ENCODE results near the gene KMT2B. TPM values are rescaled to one million over a fixed set of nuclear protein-coding genes. Genes with fewer than 3 reads are reported as not detected.

KMT2B gene
- total and polyA plus RNA-seq, 9 of the 15 experiments (the other 6 are each of a cell fraction or from before 2014, with no cell fraction given) = 0.63 to 43.9 (median 8.1) TPM

- TF ChIP-seq BRF1 (IDR thresholded peaks at IDR 0.05; ENCODE audit: borderline replicate concordance, extremely low read depth, insufficient read length) (no peak), CXXC5 (CRISPR knock-in tag; IDR thresholded peaks at IDR 0.05) (peak; percentile 87), ZNF436 (CRISPR knock-in tag; IDR thresholded peaks at IDR 0.05) (no peak), HMGN3 (IDR thresholded peaks at IDR 0.05; ENCODE audit: borderline replicate concordance, extremely low read depth, insufficient read length, low read depth, low read length) (peak; percentile 94), PRMT5 (CRISPR knock-in tag; IDR thresholded peaks at IDR 0.05) (no peak), TBP (optimal IDR thresholded peaks at IDR 0.05; ENCODE audit: low read depth, low read length) (peak; percentile 15), KLF1 (tag; IDR thresholded peaks at IDR 0.05) (0 out of 2 replicates have a peak, but pooled peaks have one; percentile 44), HDAC1 (IDR thresholded peaks at IDR 0.05) (no peak), MNT (conservative IDR thresholded peaks at IDR 0.05) (peak in 1 of 2 experiments; percentile 52; a peak in 2 of 4 replicates), ZNF445 (CRISPR knock-in tag; IDR thresholded peaks at IDR 0.05; ENCODE audit: low read depth) (no peak), ELF1 (tag; IDR thresholded peaks at IDR 0.05) (no peak), ZNF584 (CRISPR knock-in tag; IDR thresholded peaks at IDR 0.05; ENCODE audit: low read depth) (no peak), ZNF174 (CRISPR knock-in tag; IDR thresholded peaks at IDR 0.05) (no peak), ZNF143 (CRISPR knock-in tag; IDR thresholded peaks at IDR 0.05) (no peak), ZNF592 (IDR thresholded peaks at IDR 0.05) (no peak), ZNF316 (IDR thresholded peaks at IDR 0.05) (no peak), GATAD2A (IDR thresholded peaks at IDR 0.05) (no peak), TEAD4 (IDR thresholded peaks at IDR 0.05; ENCODE audit: low read length) (no peak), TEAD4 (CRISPR knock-in tag; IDR thresholded peaks at IDR 0.05; ENCODE audit: borderline replicate concordance) (no peak), NONO (IDR thresholded peaks at IDR 0.05; ENCODE audit: low read depth in 2 of 2, low read length in 1 of 2) (0 out of 4 replicates have a peak, but pooled peaks of 1 of the 2 experiments have one; percentile 41)
- TF ChIP-seq, protein P1, sequence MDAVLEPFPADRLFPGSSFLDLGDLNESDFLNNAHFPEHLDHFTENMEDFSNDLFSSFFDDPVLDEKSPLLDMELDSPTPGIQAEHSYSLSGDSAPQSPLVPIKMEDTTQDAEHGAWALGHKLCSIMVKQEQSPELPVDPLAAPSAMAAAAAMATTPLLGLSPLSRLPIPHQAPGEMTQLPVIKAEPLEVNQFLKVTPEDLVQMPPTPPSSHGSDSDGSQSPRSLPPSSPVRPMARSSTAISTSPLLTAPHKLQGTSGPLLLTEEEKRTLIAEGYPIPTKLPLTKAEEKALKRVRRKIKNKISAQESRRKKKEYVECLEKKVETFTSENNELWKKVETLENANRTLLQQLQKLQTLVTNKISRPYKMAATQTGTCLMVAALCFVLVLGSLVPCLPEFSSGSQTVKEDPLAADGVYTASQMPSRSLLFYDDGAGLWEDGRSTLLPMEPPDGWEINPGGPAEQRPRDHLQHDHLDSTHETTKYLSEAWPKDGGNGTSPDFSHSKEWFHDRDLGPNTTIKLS (IDR thresholded peaks at IDR 0.05; ENCODE audit: borderline replicate concordance, low read depth) = peak; percentile 48; the same call in 1 of the 2 replicates
These were observed 57.7 kb downstream of the KMT2B start, which contains the start of gene ARHGAP33 (continued) for GRCh38 chr19:35775298-35776101.

Measured in K562 (cell line).